CD4-positive, alpha-beta T cell treated with Interleukin-4 for 1 hour (primary cell): ENCODE results near the gene IGFBP6.
"Not testable (repeated sequence)": the region's sequence is repeated elsewhere in the genome, so short reads cannot be mapped to it uniquely, and the experiment has no call there.

Experiments used
- DNase-seq, 2 donors: peaks; one replicate each; pipeline ENCODE4 v3.0.0-alpha.2; 2020 to 2022

Gene IGFBP6

DNA sequence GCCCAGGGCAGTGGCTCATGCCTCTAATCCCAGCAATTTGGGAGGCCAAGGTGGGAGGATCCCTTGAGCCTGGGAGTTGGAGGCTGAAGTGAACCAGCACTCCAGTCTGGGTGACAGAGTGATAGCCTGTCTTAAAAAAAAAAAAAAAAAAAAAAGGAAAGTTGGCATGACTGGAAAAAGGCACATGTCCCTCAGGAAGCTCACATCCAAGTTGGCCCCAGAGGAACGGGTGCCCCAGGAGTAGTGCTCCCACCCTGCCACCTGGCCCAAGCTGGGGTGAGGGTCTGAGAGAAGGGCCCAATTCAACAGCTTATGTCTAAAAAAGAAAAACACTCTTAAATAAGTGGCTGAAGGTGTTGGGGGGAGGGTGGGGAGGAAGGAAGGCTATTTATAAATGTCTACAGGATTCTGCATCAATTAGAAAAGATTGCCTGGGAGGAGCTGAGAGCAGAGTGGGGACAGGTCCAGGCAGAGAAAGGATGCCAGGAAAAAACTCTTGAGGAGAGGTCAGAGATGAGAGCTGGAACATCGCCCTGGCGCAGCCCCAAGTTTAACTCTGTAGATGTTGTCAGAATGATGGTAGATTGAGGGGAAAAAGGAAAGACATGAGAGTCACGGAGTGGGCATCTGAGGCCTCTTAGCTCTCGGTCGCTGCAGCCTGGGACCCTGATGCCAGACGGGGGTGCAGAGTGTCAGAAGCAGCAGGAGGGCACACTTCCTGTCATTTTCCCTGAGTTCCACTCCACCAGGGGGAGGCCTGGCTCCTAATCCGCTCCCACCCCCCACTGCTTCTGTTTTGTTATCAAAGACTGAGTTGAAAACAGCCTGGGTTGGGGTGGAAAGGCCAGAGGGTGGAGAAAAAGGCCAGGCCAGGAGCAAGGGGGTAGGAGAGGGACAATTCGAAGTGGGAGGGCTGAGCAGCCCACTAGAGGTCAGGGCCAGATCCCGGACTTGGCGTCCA lies 25.6 kb upstream of the IGFBP6 start:
- no peak for DNase-seq

DNA sequence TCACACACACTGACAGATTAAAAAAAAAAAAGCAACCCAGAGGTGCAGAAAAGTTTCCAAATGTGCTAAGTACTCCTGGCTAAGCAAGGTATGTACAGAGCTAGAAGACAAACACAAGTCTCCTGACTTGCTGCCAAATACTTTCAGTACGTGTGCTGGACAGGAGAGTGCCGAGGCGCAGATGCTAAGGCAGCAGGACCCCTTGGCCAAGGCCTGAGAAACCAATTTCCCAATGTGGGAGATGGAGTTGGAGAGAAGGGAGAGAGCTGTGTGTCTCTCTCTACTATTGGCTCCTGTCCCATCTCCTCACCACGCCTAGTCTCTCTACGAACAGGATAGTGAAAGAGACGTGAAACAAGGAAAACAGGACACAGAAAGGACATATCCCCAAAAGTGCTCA lies 23.6 kb upstream of the IGFBP6 start:
- no peak for DNase-seq

DNA sequence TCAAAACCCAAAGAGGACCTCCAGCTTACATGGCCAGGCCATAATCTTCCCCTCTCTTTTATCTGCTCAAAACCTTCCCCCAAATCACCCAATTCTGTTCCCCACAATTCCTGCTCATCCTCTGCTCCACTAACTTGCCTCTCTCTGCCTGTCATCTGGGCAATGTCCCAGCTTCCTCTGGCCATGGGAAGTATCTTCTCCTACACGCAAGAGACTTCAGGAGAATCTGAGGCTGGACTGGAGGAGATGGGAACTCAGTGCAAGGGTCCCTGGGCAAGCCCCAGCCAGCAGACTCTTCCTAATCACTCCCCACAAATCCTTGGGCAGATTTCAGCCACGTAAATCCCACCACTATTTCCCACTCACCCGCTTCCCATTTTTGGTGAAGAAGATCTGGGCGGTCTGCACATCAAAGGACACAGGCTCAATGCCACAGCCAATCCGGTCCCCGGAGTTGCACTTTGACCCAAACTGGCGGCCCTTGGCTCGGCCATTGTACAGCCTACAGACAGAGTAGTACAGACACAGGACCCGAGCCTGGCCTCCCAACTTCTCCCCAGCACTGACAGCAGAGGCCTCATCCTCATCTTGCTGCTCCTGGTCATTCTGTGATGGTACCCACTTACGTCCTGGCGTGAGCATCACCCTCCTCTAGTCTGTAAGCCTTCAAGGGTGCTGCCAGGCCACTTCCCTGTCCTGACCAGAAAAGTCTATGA lies 23.0 kb upstream of the IGFBP6 start:
- no peak for DNase-seq

DNA sequence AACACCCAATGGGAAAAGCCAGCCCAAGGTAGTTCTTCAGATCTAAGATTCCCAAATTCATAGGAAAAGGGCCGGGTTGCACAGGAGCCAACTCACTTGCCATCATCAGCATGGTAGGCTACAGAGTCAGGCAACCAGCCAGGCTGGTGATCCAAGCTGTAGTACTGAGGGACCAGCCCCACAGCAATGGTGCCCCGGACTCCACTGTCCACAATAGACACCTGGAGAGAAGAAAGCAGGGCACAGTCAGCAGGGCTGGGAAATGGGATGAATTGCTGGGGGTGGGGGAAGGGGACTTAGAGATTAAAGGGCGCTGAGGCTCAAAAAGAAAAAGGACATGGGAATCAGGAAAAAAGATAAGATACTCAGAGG lies 22.5 kb upstream of the IGFBP6 start:
- no peak for DNase-seq

DNA sequence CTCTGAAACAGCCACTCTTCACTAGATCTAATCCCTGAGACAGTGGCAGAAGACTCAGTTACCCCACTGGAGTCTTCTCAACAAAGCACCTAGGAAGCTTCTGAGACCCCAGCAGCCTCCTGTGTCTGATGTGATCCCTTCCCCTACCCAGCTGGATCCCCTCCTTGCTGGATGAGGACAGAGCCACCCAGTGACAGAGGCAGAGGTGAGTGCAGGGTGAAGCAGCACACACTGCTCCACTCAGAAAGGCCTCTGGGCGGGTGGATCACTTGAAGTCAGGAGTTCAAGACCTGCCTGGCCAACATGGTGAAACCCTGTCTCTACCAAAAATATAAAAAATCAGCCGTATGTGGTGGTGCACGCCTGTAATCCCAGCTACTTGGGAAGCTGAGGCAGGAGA lies 21.0 kb upstream of the IGFBP6 start:
- DNase-seq: no peak

DNA sequence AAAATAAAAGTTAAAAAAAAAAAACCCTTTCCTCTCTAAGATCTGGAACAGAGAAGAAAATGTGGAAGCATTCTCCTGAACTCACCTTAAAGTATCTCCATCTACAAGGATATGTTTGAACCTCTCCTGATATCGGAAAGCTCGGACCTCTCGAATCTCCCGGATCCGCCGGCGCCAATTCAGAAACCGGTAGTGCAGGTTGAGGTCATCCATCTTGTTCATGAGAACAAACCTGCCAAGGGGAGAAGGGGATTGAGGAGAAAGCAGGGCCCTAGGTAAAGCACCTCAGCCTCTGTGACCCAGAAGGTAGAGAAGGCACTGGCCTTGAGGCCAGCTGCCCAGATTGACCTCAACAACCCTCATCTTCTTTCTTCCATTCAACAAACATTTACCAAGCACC lies 20.4 kb upstream of the IGFBP6 start:
- DNase-seq: no peak

DNA sequence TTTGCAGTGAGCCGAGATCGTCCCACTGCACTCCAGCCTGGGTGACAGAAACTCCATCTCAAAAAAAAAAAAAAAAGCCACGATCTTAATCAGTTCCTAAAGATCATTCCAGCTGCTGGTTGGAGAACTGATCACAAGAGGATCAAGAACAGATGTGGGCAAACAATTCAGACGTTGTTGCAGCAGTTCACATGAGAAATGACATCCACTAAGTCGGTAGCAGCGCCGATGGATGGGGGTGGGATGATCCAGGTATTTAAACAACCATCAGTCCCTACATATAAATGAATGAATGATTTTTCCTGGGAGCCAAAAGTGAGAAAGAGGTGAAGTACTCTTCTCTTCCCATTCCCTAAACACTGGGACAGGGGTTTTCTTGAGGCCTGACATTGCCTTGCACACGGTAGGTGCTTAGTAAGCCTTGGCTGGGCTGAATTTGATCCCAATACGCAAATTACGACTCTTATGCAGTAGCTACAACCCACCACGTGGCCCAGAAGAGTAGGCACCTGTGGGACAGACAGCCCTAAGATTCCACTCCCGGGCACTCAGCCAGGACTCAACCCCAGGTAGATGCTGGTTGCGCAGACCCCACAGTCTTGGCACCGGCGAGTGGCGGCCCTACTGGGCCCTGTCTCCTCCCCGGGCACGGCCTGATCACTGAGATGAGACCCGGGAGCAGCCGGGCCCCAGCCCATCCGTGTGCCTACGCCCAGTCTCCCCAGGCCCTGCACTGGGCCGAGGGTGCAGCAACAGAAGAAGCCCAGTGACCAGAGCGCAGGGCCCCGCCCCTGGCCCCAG lies 18.8 kb upstream of the IGFBP6 start:
- peak in 1 of 2 donors; percentile 41 for DNase-seq

DNA sequence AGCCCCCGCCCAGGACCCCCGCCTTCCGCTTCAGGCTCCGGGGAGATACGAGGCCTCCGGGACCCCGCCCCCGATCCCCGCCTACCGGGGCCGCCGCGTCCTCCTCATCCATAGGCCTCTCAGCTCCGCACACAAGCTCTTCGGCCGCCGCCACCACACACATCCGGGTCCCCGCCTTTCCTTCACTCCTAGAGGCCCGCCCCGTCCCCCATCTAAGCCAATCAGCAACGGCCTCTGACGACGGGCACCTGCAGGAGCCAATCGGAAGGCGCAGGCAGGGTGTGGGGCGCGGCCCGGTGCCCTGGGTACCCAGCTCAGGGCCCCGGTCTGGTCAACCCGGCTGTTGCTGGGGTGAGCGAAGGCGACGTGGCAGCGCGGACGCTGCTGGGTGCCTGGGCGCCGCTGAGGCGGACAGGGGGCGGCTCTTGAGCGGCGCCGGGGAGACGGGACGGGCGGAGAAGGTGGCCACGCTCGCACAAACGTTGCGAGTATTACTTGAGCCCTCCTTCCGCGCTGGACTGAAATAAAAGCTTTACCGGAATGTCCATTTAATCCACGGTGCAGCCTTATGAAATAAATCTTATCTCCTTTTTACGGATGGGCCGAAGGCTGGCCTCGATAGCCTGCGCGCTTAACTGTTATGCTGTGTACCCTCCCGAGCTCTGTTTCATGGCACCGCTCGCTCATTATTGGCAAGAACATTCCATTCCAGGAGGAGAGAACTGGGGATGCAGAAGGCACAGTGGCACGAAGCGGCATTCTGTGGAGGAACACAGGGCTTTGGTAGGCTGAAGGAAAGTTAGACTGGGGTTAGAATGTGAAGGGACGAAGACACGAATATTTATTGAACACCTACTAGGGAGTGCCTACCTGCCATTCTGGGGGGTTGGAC lies 18.0 kb upstream of the IGFBP6 start, which contains the start of gene SPRYD3:
Gene SPRYD3, minus strand, starts transcription at position 165 of the 892 bp plus-strand sequence. Its CDS starts 57 bp downstream, at position 108.
- DNase-seq: peak; percentile 96 to 98

DNA sequence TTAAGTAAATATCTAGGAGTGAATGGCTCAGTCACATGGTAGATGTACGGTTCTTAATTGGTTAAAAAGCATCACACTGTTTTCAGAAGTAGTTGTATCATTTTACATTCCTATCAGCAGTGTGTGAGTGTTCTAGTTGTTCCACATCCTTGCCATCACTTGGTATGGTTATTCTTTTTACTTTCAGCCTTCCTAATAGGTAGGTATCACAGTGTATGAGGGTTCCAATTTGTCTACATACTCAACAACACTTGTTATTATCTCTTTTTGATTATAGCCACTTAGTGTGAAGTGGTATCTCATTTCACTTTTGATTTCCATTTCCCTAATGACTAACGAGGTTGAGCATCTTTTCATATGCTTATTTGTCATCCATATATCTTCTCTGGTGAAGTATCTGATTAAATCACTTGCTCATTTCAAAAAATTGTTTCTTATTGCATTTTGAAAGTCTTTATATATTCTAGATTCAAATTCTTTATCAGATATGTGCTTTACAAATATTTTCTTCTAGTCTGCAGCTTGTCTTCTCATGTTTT lies 14.8 kb upstream of the IGFBP6 start:
- no peak for DNase-seq

DNA sequence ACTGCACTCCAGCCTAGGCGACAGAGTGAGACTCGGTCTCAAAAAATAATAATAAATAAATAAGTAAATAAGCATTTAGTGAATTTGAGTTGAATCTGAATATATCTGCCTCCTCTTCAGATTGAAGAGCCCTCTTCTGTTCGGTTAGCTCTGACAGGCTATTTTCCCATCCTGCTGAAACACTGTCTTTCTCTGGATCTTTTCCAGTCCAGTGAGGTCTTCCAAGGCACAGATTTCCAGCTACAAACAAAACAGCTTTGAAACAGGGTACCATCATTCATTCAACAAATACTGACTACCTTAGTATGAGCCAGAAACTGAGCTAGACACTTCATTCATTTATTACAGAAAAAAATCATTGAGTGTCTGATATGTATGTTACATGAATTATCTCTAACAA lies 11.1 kb upstream of the IGFBP6 start:
- DNase-seq: no peak

DNA sequence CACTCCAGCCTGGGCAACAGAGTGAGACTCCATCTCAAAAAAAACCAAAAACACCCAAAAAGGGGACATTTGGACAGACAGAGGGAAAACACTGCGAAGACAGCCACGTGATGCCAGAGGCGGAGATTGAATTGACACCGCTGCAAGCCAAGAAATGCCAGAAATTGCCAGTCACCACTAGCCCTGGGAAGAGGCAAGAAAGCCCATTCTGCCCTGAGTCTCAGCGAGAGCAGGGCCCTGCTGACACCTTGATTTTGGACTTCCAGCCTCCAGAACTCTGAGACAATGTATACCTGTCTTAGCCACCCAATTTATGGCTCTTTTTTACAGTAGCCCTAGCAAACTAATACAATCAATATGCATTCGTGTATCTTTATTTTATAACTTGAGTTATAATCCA lies 7.4 kb upstream of the IGFBP6 start:
- no peak for DNase-seq

DNA sequence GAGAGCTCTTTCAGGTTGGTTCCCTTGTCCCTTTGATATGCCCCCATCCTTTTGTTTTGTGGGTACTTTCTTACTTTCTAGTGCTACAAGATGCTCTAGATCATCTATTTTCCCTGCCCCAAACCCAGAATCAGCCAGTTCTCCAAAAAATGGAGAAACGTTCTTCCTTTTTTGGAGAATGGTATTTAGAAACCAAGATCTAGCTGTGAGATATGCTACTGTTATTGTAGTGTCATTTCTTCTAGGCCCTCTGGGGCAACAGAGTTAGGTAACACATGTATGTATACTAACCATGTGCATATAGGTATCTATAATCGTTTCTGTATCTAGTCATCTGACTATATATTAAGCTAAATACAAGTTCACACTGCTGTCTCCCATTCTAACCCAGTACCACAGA lies 6.9 kb upstream of the IGFBP6 start:
- DNase-seq: no peak

DNA sequence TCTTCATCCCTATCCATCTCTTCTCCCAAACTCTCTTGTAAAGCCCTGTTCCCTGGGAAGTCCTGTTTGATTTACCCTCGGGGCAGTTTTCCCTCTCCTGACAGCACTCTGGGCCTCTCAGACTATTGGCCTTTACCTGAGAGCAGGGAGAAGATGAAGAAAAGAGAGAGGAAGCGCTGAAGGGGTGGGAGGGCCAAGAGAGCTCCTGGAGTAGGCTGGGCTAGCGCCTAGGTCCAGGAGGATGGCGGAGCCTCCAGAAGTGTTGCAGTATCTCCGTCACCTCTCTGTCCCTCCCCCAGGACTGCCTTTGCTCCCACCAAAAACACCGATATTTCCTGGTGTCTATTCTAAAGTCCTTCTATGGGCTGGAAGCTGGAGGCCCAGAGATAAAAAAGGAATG lies 5.7 kb upstream of the IGFBP6 start:
- DNase-seq: no peak

DNA sequence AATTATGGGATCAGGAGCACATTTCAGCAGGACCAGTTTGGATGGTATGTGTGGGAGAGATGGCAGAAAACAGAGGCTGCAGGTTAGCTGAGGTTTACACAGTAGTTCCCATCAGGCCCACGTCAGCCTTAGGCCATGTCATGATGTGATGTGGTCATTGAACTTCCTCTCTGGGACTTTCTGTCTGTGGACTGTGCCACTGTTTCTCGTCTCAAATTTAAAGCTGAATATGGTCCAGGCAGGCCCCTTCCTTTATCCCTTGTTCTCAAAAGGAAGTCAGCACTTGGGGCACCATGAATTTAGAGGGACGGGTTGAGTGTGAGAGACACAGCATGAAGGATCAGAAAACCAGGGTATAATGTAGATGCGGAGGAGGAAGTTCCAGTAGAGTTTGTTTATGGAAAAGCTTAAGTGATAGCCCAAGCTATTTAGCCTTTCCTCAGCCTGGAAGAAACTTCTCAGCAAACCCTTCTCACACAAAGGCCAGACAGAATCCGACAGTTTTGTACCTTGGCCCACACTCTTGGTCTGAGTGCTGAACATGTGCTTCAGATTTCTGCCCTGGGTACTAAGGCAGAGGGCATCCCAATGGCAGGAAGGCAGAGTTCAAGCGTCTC lies 3.6 kb upstream of the IGFBP6 start:
- peak in 1 of 2 donors; percentile 32 for DNase-seq

DNA sequence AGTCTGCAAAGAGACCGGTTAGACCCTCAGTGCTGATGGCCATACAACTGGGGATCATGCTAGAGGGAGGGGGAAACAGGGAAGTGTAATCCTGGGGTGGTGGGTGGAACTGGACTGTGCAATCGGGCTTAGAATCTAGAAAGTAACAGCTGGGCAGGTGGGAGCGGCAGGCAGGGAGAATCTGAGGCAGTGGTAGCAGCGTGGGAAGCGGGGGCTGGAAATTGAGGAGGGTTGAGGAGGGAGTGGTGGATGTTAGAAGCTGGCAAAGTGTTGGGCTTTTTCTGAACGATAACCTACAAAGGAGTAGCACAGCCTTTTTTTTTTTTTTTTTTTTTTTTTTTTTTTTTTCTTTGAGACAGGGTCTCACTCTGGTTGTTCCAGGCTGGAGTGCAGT lies 3.1 kb upstream of the IGFBP6 start:
- DNase-seq: no peak

DNA sequence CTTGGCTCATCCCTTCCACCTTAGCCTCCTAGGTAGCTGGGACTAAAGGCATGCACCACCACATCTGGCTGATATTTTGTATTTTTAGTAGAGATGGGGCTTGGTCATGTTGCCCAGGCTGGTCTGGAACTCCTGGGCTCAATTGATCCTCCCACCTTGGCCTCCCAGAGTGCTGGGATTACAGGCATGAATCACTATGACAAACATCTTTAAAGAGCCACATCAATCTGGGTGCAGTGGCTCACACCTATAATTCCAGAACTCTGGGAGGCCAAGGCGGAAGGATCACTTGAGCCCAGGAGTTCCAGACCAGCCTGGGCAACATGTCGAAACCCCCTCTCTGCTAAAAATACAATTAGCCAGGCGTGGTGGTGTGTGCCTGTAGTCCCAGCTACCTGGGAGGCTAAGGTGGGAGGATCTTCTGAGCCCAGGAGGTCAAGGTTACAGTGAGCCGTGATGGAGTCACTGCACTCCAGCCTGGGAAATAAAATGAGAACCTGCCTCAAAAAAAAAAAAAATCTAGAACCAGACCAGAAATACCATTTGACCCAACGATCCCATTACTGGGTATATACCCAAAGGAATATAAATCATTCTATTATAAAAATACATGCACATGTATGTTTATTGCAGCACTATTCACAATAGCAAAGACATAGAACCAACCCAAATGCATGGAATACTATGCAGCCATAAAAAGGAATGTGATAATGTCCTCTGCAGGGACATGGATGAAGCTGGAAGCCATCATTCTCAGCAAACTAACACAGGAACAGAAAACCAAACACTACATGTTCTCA lies 2.5 kb upstream of the IGFBP6 start:
- DNase-seq: not testable (repeated sequence)

DNA sequence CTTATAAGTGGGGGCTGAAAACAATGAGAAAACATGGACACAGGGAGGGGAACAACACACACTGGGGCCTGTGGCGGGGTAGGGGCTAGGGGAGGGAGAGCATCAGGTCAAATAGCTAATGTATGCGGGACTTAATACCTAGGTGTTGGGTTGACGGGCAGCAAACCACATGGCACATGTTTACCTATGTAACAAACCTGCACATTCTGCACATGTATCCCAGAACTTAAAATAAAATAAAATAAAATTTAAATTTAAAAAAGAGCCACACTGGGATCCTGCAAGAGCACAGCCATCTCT lies 1.9 kb upstream of the IGFBP6 start:
- DNase-seq: not testable (repeated sequence)

DNA sequence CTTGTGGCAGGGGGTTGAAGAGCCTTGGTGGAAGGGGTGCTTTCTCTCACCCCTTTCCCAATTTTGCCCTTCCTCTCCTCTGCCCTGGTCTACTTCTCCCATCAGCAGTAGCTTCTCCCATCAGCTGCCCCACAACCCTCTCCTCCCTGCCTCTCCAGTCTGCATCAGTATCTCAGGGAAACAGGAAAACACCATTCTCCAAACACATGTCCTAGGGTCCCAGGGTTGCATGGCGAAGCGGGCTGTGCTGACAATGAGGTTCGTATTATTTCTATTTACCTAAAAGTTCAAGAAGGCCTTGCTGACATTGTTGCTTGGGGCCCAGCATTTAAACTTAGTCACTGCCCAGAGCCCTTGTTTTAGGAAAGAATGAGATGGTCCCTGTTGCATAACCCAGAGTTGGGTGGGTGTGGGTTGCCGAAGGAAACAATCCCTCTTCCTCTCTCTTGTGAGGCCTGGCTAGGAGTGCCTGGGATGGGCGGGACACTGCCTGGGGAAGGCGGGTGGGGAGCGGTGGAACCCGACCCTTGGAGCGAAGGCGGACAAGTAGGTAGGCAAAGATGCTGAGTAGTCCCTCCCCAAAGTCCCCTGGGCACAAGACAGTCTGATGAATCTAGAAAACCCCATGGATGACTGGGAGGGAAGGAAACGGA lies 1.3 kb upstream of the IGFBP6 start:
- DNase-seq: no peak

DNA sequence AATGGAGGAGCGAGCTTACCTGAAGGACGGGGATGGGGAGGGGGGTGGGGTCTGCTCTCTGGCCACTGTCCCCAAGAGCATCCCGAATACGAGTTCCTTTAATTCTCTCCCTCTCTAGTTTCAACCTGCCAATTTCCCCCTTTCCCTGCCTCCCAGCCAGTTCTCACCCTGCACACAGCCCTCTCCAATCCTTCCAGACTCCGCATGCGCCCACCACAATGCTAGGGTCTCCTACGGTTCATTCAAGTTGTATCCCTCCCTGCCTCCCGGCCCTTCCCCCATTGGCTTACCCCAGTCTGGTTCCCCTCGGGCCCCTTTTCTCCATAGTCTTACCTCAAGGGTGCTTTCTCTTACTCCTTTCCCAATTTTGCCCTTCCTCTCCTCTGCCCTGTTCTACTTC lies 708 bp upstream of the IGFBP6 start:
- DNase-seq: no peak

DNA sequence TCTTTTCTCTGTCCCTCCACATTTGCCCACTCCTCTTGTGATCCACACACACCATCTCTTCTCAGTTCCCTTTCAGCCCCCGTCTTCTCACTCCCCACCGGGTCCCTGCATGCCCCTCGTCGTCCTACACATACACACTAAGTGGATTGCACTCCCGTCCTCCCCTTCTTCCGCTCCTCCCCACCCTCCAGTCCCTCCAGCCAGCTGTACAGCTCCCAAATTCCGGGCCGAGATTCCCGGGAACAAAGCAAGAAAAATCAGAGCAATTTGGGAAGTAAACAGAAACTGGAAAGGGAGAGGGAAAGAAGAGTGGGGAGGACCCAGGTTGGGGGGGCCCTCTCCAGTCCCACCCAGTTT lies 282 bp upstream of the IGFBP6 start:
- no peak for DNase-seq
